Karpas-422 (cell line): Measurements from ENCODE around the gene BCAM. TPM values are rescaled to one million over a fixed set of nuclear protein-coding genes. Genes with fewer than 3 reads are reported as not detected.

Source experiments
- DNase-seq: peaks from one replicate; pipeline ENCODE4 v3.0.0-alpha.2; 2015
- H2AFZ ChIP-seq: fragments of 200-600 bp; sonication (generic); 2 replicates; pipeline ENCODE4 v1.6.1; 2014; ENCODE audit warnings: antibody characterized with exemption, low read length, mixed read lengths
- H3K27ac ChIP-seq: fragments of 200-600 bp; sonication (generic); 2 replicates; pipeline ENCODE4 v1.5.1; 2014; ENCODE audit warnings: mild to moderate bottlenecking, low read length, moderate library complexity
- H3K27me3 ChIP-seq: fragments of 200-600 bp; sonication (generic); 2 replicates; pipeline ENCODE4 v1.6.1; 2014; ENCODE audit warnings: low read length, mixed read lengths
- H3K36me3 ChIP-seq: fragments of 200-600 bp; sonication (generic); 2 replicates; pipeline ENCODE4 v1.6.1; 2014; ENCODE audit warnings: low read length, mixed read lengths; ENCODE audit not compliant: insufficient read depth
- H3K4me1 ChIP-seq: fragments of 200-600 bp; sonication (generic); 2 replicates; pipeline ENCODE4 v1.6.1; 2014; ENCODE audit warnings: mild to moderate bottlenecking, low read length, mixed read lengths
- H3K4me2 ChIP-seq: fragments of 200-600 bp; sonication (generic); 2 replicates; pipeline ENCODE4 v1.6.1; 2014; ENCODE audit warnings: low read length, low read depth, mild to moderate bottlenecking; ENCODE audit not compliant: poor library complexity, severe bottlenecking
- H3K4me3 ChIP-seq: fragments of 200-600 bp; sonication (generic); 2 replicates; pipeline ENCODE4 v1.5.1; 2014; ENCODE audit warnings: mild to moderate bottlenecking, antibody characterized with exemption, low read length, mixed read lengths
- H3K79me2 ChIP-seq: fragments of 200-600 bp; sonication (generic); 2 replicates; pipeline ENCODE4 v1.6.1; 2014; ENCODE audit warnings: mild to moderate bottlenecking, low read length, mixed read lengths
- H3K9ac ChIP-seq: fragments of 200-600 bp; sonication (generic); 2 replicates; pipeline ENCODE4 v1.6.0; 2014; ENCODE audit warnings: low read length
- H3K9me2 ChIP-seq: fragments of 200-600 bp; sonication (generic), shearing (Covaris generic); replicated peaks from 2 replicates; pipeline ENCODE4 v1.6.0; 2014; ENCODE audit warnings: mild to moderate bottlenecking, low read length, moderate library complexity; ENCODE audit not compliant: insufficient read depth
- H3K9me3 ChIP-seq: fragments of 300-700, 200-600 bp; sonication (generic); 2 replicates; pipeline ENCODE4 v1.6.1; 2014; ENCODE audit warnings: low read length, mixed read lengths
- H4K20me1 ChIP-seq: fragments of 200-600 bp; sonication (generic); 2 replicates; pipeline ENCODE4 v1.6.1; 2014; ENCODE audit warnings: mild to moderate bottlenecking, antibody characterized with exemption, low read length, low read depth; ENCODE audit not compliant: insufficient read depth
- total RNA-seq: library from RNA; depleted of rRNA; stranded (reverse); fragments of >200 nt; shearing (Covaris generic); gene quantifications from 2 replicates; pipeline ENCODE4 v1.2.3, GENCODE V29; 2014; ENCODE audit warnings: low replicate concordance

Gene BCAM
- total RNA-seq, 1 experiment from 2014 or later, result not detected

DNA sequence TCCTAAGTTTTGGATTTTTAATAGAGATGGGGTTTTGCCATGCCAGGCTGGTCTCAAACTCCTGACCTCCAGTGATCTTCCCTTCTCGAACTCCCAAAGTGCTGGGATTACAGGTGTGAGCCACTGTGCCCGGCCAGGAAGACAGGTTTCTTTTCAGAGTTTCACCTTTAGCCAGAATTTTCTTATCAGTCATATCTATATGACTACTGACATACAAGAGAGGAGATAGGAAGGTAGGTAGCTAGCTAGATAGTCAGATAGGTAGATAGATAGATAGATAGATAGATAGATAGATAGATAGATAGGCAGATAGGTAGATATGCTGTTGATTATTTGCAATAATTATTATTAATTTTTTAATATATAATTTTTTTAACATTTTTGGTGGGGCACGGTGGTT is 23.6 kb upstream of the BCAM start:
- no peak overlapping the region for H3K4me3 ChIP-seq
- no peak for DNase-seq
- no peak overlapping the region for H3K9ac ChIP-seq
- H3K9me2 ChIP-seq, result no peaks in the 10 kb centered on the region
- no peaks in the 10 kb centered on the region for H3K27me3 ChIP-seq
- no peak overlapping the region for H2AFZ ChIP-seq
- no peak overlapping the region for H3K27ac ChIP-seq
- H4K20me1 ChIP-seq, result no peaks in the 10 kb centered on the region
- no peaks in the 10 kb centered on the region for H3K36me3 ChIP-seq
- no peak overlapping the region for H3K4me2 ChIP-seq
- H3K79me2 ChIP-seq, result no peaks in the 10 kb centered on the region
- no peaks in the 10 kb centered on the region for H3K9me3 ChIP-seq
- no peaks in the 10 kb centered on the region for H3K4me1 ChIP-seq

DNA sequence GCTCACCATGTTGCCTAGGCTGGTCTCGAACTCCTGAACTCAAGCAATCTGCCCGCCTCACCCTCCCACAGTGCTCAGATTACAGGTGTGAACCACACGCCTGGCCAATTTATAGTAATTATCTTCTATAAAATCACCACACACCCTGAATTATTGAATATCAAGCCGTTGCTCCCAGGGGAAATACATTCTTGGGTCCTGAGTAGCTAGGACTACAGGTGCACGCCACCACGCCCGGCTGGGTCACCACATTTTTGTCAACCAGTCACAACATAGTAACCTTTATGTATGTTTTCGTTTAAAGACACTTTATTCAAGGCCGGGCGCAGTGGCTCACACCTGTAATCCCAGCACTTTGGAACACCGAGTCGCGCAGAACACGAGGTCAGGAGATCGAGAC is 22.9 kb upstream of the BCAM start:
- Histone ChIP-seq H3K4me2 (no peak overlapping the region), H4K20me1 (no peaks in the 10 kb centered on the region), H3K79me2 (no peaks in the 10 kb centered on the region), H3K4me1 (no peaks in the 10 kb centered on the region), H3K27ac (no peak overlapping the region), H3K9me2 (no peaks in the 10 kb centered on the region), H3K27me3 (no peaks in the 10 kb centered on the region), H3K9me3 (no peaks in the 10 kb centered on the region), H2AFZ (no peak overlapping the region), H3K36me3 (no peaks in the 10 kb centered on the region), H3K4me3 (no peak overlapping the region), H3K9ac (no peak overlapping the region)
- no peak for DNase-seq

DNA sequence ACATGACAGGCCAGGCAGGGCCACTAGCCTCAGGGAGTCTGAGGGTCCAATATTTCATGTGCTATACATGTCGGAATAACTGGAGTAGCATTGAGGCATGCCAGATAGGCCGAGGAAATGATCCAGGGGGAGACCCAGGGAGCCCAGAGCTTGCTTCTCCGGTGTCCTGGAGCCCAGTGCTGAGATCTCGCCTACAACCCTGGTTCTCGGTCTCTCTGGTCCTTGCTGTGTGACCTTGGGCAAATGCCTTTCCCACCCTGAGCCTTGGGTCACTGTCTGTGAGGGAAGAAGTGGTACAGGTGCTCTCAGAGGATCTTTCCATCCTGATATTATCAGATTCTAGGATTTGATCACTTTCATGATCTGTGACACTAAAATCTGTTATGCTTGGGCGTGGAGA is 19.9 kb upstream of the BCAM start:
- Histone ChIP-seq H4K20me1 (no peaks in the 10 kb centered on the region), H3K36me3 (no peaks in the 10 kb centered on the region), H3K4me1 (no peaks in the 10 kb centered on the region), H3K4me3 (no peak overlapping the region), H3K9me3 (no peaks in the 10 kb centered on the region), H3K79me2 (no peaks in the 10 kb centered on the region), H3K27me3 (no peaks in the 10 kb centered on the region), H3K9ac (no peak overlapping the region), H2AFZ (no peak overlapping the region), H3K27ac (no peak overlapping the region), H3K9me2 (no peaks in the 10 kb centered on the region), H3K4me2 (no peak overlapping the region)
- DNase-seq, result no peak

DNA sequence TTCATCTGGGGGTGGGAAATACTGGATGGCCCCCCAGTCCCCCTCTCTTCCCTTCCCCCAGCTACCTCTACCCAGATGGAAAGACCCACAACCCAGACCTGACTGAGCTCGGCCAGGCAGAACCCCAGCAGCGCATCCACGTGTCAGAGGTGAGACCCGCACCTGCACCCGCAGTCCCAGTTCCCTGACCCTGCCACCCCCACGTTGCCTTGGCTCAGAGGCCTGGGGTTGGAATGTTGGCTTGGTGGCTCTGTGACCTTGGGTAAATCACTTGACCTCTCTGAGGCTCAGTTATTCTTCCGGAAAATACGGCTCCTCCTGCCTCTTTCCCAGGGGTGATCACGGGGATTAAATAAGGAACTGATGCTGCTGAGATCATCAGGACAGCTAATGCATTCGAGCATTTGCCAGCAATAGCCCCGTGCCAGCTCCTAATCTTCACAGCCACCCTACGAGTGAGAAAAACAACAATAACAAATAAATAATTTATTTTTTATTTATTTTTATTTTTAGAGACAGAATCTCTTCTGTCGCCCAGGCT is 18.9 kb upstream of the BCAM start:
- Histone ChIP-seq H3K9me2 (no peaks in the 10 kb centered on the region), H3K9ac (no peak overlapping the region), H3K36me3 (no peaks in the 10 kb centered on the region)

DNA sequence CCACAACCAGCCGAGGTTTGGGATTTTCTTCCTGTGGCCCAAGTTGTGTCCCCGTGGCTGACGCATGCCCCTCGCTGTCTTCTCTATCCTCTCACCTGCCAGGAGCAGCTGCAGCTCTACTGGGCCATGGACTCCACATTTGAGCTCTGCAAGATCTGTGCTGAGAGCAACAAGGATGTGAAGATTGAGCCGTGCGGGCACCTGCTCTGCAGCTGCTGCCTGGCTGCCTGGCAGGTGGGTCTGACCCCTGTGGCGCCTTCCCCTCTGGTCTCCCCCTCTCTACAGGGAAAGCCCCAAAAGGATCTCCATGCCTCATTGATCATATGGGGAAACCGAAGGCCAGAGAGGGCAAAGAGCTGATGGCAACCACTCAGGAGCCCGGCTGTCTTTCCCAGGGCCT is 16.6 kb upstream of the BCAM start:
- no peaks in the 10 kb centered on the region for H3K36me3 ChIP-seq
- H2AFZ ChIP-seq, result no peak overlapping the region
- H3K4me1 ChIP-seq, result no peaks in the 10 kb centered on the region
- H3K79me2 ChIP-seq, result no peaks in the 10 kb centered on the region
- no peak overlapping the region for H3K9ac ChIP-seq
- DNase-seq, result no peak
- no peak overlapping the region for H3K27ac ChIP-seq
- no peak overlapping the region for H3K4me3 ChIP-seq
- no peak overlapping the region for H3K4me2 ChIP-seq
- H3K9me2 ChIP-seq, result no peaks in the 10 kb centered on the region
- H4K20me1 ChIP-seq, result no peaks in the 10 kb centered on the region
- H3K9me3 ChIP-seq, result no peaks in the 10 kb centered on the region
- no peaks in the 10 kb centered on the region for H3K27me3 ChIP-seq

More for the DNA sequence above, 18.9 kb upstream of the BCAM start:
- H2AFZ ChIP-seq, result no peak overlapping the region
- no peak for DNase-seq
- no peaks in the 10 kb centered on the region for H3K79me2 ChIP-seq
- H3K9me3 ChIP-seq, result no peaks in the 10 kb centered on the region
- no peak overlapping the region for H3K27ac ChIP-seq
- H3K4me3 ChIP-seq, result no peak overlapping the region
- H3K27me3 ChIP-seq, result no peaks in the 10 kb centered on the region
- no peaks in the 10 kb centered on the region for H3K4me1 ChIP-seq
- no peak overlapping the region for H3K4me2 ChIP-seq
- no peaks in the 10 kb centered on the region for H4K20me1 ChIP-seq

DNA sequence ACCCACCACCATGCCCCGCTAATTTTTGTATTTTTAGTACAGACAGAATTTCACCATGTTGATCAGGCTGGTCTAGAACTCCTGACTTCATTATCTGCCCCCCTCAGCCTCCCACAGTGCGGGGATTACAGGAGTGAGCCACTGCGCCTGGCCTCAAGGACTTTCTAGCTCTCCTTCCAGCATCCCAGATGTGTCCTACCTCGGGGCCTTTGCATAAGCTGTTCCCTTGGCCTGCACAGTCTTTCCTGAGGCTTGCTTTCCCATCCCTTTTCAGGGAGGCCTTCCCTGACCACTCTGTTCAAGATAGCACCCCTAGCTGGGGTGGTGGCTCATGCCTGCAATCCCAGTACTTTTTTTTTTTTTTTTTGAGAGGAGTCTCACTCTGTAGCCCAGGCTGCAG is 14.3 kb upstream of the BCAM start:
- H2AFZ ChIP-seq, result no peak overlapping the region
- no peak overlapping the region for H3K4me2 ChIP-seq
- H3K79me2 ChIP-seq, result no peaks in the 10 kb centered on the region
- no peaks in the 10 kb centered on the region for H3K9me3 ChIP-seq
- H3K4me3 ChIP-seq, result no peak overlapping the region
- no peak for DNase-seq
- no peak overlapping the region for H3K9ac ChIP-seq
- no peaks in the 10 kb centered on the region for H3K4me1 ChIP-seq
- H3K36me3 ChIP-seq, result no peaks in the 10 kb centered on the region
- H3K27me3 ChIP-seq, result no peaks in the 10 kb centered on the region
- no peak overlapping the region for H3K27ac ChIP-seq
- H4K20me1 ChIP-seq, result no peaks in the 10 kb centered on the region
- H3K9me2 ChIP-seq, result no peaks in the 10 kb centered on the region

DNA sequence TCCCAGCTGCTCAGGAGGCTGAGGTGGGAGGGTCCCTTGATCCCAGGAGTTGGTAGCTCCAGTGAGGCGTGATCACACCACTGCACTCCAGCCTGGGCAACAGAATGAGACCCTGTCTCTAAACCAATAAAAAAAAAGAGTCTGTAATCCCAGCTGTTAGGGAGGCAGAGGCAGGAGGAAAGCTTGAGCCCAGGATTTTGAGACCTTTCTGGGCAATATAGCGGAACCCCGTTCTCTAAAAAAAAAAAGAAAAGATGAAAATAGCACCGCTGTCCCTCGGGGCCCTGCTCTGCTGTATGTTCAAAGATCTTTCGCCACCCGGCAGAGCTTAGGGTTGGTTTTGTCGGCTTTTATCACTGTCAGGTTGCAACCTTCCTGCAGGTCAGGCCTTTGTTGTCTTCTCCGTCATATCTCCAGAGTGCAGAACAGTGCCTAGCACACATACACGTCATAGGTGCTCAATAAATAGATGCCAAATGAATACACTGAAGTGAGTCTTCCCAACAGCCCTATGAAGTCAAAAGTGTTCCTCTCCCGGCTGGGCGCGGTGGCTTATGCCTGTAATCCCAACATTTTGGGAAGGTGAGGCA is 13.4 kb upstream of the BCAM start:
- no peak overlapping the region for H3K4me2 ChIP-seq
- H3K4me3 ChIP-seq, result no peak overlapping the region
- no peak overlapping the region for H3K9ac ChIP-seq
- H3K9me3 ChIP-seq, result no peaks in the 10 kb centered on the region
- no peak overlapping the region for H3K27ac ChIP-seq
- H2AFZ ChIP-seq, result no peak overlapping the region
- H3K4me1 ChIP-seq, result no peaks in the 10 kb centered on the region
- no peak for DNase-seq
- H3K79me2 ChIP-seq, result no peaks in the 10 kb centered on the region
- H4K20me1 ChIP-seq, result no peaks in the 10 kb centered on the region
- H3K36me3 ChIP-seq, result no peaks in the 10 kb centered on the region
- H3K9me2 ChIP-seq, result no peaks in the 10 kb centered on the region
- H3K27me3 ChIP-seq, result no peaks in the 10 kb centered on the region

DNA sequence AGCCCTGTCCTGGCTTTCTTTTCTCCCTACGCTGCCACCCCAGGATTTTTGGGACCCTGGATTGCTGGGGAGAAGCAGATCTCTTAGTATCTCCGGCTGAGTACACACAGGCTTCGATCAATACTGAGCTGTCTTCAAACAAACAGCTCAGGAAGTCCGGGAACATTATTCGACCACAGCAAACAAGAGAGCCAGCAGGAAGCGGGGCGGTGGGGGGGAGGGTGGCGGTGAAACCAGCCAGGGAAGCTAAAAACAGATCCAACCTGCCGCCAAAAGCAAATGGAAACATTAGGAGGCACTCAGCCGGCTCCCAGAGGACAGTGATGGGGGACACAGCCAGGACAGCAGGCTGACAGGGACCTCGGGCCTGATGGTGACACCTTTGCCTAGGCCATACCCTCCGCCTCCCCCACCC is 12.2 kb upstream of the BCAM start:
- Histone ChIP-seq H3K79me2 (no peaks in the 10 kb centered on the region), H3K4me1 (no peaks in the 10 kb centered on the region), H3K9ac (no peak overlapping the region), H3K4me2 (no peak overlapping the region), H3K36me3 (no peaks in the 10 kb centered on the region), H2AFZ (no peak overlapping the region), H3K4me3 (no peak overlapping the region), H3K27ac (no peak overlapping the region), H3K27me3 (no peaks in the 10 kb centered on the region), H3K9me2 (no peaks in the 10 kb centered on the region), H4K20me1 (no peaks in the 10 kb centered on the region), H3K9me3 (no peaks in the 10 kb centered on the region)
- no peak for DNase-seq
